ENCODE data around the gene TNKS1BP1.

DNA sequence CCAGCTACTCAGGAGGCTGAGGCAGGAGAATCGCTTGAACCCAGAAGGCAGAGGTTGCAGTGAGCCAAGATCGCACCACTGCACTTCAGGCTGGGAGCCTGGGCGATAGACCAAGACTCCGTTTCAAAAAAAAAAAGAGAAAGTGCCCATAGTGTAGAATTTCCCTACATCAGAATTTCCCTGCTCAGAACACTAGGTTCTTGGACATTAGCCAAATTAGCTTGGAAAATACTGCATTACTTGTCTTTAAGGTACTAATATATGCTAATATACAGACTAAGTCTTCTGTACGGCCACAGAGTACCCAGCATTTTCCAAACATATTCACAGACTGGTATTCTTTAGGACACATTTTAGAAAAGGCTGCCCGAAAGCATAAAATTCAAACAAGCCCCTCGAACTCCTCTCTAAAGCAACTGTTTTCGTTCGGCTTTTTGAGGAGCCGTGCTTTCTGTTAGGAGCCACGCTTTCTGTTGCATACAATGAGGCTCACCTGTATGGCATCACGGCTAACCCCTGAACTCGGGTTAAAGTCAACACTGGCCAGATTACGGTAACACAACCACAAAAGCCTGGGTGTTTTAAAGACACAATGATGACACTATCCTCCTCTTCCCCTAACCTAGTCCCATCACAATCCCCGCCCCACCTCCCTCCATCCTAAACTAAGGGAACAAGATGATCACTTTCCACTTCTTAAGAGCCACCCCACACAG is 18.4 kb downstream of the TNKS1BP1 start:
- TF ChIP-seq ARNT (IDR thresholded peaks at IDR 0.05), result no peak
- no peak for TF ChIP-seq BHLHE40 (IDR thresholded peaks at IDR 0.05; ENCODE audit: borderline replicate concordance)
- no peak for TF ChIP-seq ZNF384 (IDR thresholded peaks at IDR 0.05)
- TF ChIP-seq SP1 (IDR thresholded peaks at IDR 0.05), result no peak
